ENCODE measurements around the gene PDX1. TPM values are rescaled to one million over a fixed set of nuclear protein-coding genes. Genes with fewer than 3 reads are reported as not detected.
"Not testable (repeated sequence)": the region's sequence is repeated elsewhere in the genome, so short reads cannot be mapped to it uniquely, and the experiment has no call there.

The PDX1 gene
- total RNA-seq, 1 donor from 2014 or later = not detected

DNA sequence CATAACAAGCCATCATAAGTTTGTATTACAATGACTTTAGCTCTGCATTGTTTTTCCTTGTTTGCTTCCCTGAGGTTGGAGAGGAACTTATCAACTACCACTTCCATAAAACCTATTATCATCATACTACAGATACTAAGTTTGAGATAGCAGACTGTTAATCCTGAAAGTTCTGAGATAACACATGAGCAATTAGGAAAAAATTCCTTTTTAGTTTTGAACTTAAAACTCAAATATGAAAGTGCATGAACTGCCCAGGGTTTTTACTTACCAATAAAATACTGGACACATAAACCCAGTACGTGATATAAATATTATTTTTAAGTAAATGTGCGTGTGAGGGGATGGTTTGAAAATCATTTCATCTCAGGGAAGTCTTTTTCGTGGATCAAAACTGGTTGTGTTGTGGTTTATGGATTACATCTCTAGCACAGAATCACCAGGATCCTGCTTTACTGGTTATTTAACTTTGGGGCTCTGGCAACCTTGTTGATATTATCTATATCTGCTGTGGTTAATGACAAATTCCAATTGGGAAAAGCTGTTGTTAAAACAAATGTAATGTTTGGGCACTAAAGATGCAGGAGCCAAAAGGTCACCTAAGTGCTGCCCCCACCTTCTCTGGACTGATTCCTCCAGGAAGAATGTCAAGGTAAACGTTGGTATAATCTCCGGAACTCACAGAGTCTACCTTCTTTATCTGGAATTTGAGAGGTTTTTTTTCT, 36.9 kb downstream of the PDX1 start:
- no peak for DNase-seq

DNA sequence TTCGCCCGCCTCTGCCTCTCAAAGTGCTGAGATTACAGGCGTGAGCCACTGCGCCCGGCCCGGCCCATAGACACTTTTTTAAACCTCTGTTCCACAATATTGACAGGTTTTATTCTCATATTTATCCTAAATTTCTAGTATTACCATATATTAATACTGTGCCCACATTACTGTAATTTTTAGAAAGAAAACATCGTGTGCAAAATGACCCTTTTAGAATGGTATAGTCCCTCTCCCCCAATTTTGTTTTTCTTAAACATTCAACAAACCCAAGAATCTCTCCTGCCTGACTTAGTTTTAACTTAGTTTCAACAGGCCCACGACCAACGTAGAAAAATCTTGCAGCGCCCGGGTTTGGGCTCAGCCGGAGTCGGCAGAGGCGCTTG, 40.2 kb downstream of the PDX1 start:
- DNase-seq = no peak

DNA sequence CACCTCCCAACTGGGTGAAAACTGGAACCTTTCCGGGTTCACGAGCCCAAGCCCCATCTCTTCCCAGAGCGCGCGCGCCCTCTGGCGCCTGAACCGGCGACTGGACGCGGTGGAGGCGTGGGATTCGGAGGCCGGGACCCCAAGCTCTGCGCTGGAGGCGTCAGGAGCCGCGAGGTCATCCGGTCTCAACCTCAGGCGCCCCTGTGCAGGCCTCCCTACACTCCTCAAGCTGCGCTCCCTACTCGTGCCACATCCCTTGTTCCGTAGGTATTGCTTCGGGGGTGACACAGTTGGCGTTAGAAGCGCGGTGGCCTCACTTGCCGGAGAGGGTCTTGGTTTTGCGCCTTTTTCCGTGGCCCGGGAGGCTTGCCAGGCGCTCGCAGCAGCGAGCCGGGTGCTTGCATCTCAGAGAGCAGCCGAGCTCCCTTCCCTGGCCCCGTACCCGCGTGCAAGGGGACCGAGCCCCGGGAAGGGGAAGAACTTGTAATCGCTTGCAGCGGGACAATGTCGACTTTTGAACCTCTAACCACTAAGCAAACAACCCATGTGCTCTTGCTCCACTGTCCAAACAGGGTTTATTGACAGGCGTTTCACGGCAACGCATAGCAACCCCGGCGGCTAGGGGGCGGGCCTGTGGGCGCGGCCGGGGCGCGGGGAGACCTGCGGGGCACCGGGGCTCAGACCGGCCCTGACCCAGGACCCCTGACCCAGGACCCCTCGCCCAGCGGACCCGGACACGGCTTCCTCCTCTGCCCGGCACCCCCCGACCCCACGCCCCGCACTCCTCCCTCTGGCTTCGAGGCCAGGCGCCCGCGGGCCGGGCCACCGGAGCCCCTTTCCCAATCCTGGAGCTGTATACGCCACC, 40.8 kb downstream of the PDX1 start:
- peak; percentile 30 for DNase-seq

DNA sequence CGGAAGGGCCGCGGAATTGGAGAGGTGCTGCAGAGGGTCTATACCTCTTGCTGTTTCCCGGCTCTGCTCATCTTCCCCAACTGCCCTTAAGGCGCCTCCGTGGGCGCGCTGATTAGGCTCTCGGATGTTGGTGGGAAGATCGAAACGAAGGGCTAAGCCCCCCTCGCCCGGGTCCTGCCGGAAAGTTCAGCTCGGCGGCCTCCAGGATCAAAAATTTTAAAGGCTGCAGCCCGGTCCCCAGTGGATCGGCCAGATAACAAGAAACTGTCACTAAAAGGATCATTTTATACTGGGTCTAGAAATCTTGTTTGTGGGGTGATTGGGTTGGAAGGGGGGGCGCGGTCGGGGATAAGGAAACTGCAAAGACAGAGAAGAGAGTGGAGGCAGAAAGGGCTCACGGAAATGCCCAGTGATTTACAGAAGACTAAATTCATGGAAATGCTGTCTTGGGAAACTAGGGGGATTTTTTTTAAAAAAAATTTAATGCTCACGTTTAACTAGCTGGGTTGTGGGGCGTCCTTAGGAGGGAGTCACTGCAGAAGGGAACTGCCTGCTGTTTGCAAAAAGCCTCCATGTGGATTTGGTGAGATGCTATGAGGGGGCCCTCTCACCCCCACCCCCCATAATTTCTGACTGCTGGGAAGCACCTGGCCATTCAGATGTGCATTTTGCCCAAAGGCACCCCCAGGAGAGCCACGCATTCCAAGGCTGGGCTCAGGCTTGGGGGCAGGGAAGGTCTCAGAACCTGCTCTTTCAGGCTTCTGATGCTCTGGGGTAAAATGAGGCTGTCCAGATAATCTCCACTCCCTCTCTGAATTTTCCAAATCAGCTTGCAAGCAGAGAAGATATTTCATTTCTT, 41.7 kb downstream of the PDX1 start:
- no peak for DNase-seq

DNA sequence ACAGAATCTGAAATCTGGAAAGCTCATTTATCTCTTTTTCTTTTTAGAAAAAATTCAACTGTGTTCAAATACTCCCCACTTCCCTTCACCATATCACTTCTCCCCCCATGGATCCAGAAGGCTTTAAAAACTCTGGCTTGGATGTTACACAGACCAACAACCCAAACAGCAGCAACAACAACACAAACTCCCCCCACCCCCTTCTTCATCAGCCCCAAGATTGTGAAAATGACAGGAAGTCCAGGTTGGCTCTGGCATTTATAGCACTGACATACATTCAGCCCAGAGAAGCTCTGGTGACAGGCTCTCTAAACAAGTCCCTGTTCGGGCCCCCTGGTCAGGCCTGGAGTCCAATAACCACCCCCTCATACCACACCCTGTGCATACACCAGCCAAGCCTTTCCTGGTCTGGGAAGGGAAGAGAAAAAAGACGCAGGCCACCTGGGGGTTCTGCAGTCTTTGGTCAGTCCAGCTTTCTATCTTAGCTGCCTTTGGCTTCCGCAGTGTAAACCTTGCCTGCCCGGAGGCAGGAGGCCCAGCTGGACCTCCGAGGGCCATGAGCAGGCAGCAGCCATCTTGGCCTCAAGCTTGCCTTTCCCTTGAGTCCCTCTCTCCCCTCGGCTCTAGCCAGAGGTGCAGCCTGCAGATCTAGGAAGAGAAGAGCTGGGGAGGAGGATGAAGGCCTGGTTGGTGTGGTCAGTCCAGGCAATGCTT, 42.5 kb downstream of the PDX1 start:
- DNase-seq = no peak

DNA sequence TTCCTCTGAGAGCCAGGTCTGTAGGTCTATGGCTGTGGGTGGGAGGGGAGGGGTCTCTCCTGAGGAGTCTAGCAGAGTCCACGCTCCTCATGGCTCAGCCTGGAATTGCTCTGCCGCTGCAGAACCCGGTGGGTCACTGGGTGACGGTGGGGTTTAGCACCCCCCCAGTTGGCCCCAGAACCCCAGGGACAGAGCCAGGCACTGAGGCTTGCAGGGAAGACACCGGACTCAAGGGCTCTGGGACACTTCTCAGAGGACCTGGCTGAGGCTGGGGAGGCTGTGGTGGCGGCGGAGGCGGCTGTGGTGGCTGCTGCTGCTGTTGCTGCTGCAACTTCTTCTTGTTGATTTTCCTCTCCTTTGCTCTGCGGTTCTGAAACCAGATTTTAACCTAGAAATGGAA, 43.2 kb downstream of the PDX1 start:
- no peak for DNase-seq

DNA sequence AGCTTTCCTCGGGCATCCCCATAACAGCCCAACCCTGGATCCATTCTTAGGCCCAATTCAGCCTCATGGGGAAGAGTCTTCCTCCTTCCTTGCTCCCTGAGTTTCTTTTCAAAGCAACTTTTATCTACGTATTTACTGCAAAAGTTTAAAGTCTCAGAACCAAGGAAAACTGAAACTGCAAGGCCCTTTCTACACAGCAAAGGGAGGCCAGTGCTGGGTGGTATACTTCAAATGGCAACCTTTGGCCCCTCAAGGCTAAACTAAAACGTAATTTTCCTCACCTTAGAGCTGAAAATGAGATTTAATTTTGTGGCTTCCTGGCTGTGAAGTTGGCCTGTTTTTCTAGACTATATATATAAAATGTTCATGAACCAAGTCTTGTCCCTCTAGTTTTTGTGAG, 43.7 kb downstream of the PDX1 start:
- DNase-seq = no peak

DNA sequence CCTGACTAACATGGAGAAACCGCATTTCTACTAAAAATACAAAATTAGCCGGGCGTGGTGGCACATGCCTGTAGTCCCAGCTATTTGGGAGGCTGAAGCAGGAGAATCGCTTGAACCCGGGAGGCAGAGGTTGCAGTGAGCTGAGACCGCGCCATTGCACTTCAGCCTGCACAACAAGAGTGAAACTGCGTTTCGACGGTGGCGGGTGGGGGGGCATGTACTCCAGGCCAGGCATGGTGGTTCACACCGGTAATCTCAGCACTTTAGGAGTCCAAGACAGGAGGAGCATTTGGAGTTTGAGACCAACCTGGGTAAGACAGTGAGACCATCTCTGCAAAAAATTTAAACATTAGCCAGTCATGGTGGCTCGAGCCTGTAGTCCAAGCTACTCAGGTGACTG, 44.4 kb downstream of the PDX1 start:
- DNase-seq = not testable (repeated sequence)

DNA sequence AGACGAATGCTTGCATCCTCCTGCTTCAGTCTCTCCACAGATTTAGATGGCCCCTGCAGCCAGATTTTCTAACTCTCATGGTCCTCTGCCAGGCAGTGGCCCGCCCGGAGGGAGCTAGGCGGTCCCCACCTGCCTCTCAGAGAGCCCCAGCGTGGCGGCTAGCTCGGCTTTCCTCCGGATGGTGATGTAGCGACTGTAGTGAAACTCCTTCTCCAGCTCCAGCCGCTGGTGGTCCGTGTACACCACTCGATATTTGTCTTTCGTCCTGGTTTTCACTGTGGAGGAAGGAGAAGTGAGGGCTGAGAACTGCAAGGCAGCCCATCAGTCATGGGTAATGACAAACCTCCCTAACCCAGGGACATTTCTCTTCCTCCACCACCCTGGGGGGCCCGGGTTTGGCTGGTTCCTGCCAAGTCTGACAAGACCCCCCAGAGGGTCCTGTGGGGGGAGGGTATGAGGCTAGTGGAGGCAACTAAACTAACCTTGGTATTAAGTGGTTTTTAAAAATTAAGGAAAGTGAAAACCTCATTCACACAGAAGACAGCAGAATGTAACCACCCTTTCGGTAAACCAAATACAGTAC, 45.0 kb downstream of the PDX1 start:
- no peak for DNase-seq

DNA sequence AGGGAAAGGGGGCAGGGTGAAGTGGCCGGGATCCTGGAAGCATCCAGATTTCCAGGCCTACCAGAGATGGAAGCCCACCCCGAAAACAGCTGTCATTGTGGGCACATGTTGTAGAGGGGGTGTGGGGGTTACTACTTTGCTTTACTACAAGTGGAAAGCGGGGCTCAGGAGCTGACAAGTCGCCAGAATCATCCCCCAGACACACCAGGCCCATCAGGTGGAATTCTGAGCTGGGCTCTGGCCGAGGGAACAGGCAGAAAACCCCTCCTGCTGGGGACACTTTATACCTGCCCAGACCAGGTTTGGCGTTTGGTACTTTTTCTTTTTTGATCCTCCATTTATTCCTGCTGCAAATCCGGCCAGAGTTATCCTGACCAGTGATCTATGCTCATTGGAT, 45.5 kb downstream of the PDX1 start:
- no peak for DNase-seq

DNA sequence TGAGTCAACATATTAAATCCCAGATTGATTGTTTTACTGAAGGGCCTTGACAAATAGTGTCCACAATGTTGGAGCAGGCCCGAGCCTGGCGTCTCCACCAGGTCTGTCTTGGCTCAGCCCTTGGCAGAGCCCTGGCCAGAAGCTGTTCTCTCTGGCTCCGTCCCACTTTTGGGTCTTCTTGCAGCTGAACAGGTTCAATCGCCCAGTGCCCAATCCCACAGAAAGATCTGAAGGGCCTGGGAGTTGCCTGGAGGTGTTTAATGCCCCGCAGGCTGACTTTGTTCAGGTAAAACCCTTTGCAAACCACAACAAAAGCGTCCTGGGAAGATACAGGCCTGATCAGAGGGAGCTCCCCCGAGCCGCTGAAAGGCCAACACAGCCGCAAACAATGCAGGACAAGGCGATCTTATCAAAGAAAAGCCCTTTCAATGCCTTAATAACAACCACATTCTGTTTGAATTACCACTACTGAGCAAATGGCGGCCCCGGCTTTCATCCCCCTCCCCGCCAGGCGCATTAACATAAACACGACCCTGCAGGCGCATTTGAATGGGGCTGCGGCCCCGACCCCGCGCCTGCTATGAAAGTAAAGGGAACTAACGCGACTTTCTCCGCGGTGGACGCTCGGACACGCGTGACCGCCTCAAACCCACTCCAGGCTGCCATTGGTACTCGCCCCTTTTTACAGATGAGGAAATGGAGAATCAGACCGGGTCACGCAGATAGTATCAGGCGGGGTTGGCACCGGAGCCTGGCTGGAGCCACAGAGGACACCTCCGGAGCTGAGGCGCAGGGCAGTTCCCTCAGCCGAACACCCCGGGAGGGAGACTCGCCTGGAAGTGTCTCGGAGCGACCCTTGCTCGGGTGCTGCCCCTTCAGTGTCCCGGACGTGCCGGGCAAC, 46.2 kb downstream of the PDX1 start:
- no peak for DNase-seq

DNA sequence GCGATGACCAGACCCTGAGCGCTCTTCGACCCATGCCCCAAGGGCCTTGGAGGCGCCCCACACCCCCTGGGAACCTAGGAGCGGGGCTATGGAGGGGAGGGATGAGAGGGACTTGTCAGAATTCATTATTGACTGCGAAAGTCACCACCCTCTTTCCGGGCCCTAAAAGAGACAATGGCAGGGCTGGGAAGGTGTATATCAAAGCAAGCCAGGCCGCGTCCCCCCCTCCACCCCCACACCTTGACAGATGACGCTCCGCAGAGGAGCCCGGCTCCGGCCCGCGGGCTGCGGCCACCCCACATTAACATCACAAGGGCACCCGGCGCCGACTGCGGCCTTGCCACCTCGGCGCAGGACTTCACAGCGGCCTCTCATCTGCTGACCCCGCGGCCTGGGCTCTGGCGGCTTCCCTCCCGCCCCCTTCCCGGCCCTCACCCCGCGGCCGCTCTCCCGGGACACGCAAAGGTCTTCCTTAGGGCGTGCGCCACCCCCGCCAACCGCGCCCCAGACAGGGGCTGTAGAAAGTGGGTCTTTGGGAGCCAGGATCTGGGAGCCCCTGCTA, 46.9 kb downstream of the PDX1 start:
- no peak for DNase-seq

DNA sequence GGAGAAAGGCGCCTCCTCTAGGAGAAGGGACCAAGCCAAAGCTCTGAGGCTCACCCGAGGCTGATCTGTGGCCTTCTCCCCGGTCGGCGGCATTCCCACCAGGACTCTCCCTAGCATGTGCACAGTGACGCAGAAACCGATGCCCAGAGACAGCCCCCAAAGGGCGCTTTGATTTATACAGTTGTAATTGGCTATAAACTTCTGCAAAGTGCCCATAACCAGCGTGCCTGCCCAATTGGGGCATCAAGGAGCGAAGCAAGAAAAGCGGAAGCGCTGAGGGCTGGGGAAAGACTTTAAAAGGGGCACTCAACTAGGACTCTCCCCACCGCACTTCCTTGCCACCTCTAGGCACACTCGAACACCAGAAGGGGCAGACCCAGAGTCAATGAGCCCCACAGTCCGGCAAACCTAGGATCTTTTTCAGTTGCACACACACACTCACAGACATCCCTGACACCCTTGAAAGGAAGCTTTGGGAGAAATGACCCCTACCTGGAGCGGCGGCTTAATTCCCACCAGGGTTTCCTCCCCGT, 47.5 kb downstream of the PDX1 start:
- DNase-seq = no peak

DNA sequence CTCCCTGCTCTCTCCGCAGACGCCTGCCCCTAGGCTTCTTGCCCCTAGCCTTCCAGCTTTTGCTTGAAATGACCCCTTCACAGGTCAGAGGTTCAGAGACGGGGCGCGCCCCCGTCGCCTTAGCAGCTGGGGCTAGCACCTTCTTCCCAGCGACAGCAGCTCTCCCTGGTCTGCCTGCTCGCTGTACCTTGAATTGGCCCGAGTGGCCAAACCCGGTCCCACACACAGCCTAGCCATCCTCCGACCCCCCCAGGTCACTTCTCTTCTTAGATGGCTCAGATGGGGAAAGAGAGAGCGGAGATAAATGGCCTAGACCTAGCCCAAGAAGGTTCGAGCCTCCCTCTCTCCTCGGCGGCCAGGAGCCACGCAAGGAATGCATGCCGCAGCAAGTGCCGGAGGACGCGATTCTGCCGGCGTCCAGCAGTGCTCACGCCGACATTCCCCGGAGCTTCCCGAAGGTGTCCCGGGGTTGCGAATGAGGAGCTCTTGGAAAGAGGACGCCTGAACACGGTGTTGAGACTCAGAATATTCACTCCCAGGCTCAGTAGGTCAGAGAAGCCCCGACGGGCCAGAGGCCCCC, 48.0 kb downstream of the PDX1 start:
- no peak for DNase-seq

DNA sequence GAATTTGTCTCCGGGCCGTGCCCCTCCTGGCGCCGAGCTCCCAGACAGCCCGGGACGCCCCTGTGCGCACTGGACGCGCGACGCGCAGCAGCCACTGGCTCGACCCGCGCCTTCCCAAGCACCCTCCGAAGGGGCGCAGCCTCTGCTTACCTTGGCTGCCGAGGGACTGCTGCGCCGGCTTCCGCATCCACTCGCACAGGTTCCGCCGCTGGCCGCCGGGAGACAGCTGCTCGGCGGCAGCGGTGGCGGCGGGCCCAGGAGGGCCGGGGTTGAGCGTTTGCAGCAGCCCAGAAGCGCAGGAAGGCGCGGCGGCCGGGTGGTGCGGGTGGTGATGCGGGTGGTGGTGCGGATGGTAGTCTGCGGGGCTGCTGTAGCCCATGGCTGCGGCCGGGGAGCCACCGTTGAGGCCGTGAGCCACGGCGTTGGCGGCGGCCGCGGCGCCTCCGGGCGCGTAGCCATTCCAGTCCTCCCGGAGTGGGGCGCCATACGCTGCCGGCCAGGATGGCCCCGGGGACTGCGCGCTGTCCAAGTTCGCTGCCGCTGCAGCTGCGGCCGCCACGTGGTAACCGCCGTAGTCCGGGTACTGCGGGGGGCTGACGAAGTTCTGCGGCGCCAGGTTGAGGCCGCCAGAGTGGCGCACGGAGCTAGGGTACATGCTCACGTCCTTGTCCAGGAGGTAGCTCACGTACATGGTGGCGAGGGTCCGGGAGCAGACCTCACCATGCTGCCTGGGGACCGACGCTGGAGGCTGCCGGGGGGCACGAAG, 48.7 kb downstream of the PDX1 start:
- no peak for DNase-seq

DNA sequence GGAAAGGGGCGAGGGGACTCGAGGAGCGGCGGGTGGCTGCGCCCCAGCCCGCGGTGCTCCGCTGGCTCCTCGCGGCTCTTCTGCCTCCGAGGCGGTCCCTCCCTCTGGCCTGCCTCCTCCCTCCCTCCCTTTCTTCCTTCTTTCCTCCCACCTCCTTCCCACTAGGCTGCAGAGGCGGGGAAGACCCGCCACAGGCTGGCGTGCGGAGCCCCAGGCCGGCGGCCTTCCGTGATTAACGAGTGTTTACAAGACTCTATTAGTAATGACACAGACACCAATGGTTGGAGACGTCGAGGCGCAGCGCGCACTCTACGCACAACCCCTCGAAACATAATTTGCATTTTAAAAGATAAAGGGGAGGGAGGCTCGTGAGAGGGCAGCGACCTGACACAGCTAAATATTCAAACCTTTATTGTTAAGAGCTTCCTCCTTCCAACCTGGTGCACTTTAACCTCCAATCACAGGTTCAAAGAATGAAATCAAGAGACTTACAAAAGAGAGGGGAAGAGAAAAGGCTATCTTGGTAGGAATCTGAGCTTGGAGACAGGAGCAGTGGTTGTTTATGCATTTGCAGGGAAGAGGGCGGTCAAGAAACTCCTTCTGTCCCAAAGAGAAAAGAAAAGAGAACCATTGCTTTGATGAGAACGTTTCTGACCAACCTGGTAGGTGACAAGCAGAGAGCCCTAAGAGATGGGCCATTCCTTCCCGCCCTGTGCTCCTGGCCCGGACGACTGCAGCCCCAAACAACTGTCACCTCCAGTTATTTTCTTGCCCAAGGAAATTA, 49.5 kb downstream of the PDX1 start, which contains the start of gene CDX2:
CDX2 (minus strand) TSS at position 234 of the 784 bp plus-strand sequence. CDS start 309 bp downstream, outside the sequence.
- no peak for DNase-seq

DNA sequence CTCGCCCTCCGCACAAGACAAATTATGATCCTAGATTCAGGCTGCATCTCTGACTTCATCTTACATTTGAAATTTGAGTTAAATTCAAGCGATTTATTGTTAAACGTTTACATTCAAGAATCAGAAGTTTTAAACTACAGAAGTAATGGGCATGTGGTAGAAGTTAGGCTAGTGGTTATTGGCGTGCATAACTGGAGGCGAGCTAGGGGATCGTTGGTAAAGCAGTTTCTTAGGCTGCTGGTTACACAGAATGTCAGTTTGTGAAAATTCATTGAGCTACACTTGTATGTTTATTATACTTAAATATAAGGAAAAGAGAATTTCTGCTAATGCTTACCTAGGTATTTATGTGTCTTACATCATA, 50.0 kb downstream of the PDX1 start:
- DNase-seq = no peak

Measured in dermis blood vessel endothelial cell (primary cell).